DND-41 (cell line): Measurements from ENCODE around the gene EEIG1.

Source experiments
- ATAC-seq: fragments of 200-7000 bp; cut with Tn5 transposase; 3 replicates; pipeline ENCODE4 v1.9.1; 2021; ENCODE audit warnings: low read depth; ENCODE audit not compliant: insufficient read depth
- DNase-seq: peaks from one replicate; pipeline ENCODE4 v3.0.0-alpha.2; 2020
- H2AFZ ChIP-seq: 2 replicates; pipeline ENCODE4 v1.6.0; 2012; ENCODE audit warnings: low read depth, low read length
- H3K27ac ChIP-seq: 2 replicates; pipeline ENCODE4 v1.5.1; 2012; ENCODE audit warnings: low read length, inconsistent platforms
- H3K27me3 ChIP-seq: fragments of 200-600 bp; sonication (generic); 2 replicates; pipeline ENCODE4 v1.6.0; 2012; ENCODE audit warnings: low read length, mild to moderate bottlenecking, inconsistent platforms; ENCODE audit not compliant: insufficient read depth, poor library complexity
- H3K36me3 ChIP-seq: 2 replicates; pipeline ENCODE4 v1.5.1; 2012; ENCODE audit warnings: low read length, inconsistent platforms; ENCODE audit not compliant: insufficient read depth
- H3K4me1 ChIP-seq: 2 replicates; pipeline ENCODE4 v1.5.1; 2012; ENCODE audit warnings: mild to moderate bottlenecking, low read length; ENCODE audit not compliant: insufficient read depth
- H3K4me2 ChIP-seq: 2 replicates; pipeline ENCODE4 v1.6.0; 2012; ENCODE audit warnings: mild to moderate bottlenecking, moderate library complexity, low read length, inconsistent platforms; ENCODE audit not compliant: insufficient read depth
- H3K4me3 ChIP-seq, 2 experiments: fragments of 200-600 bp in 1 of 2; shearing (Covaris generic) in 1 of 2; 2 replicates each; pipeline ENCODE4 v1.5.1; 2012 to 2016; ENCODE audit warnings: inconsistent platforms in 2 of 2, low read length in 2 of 2, mild to moderate bottlenecking in 2 of 2, low read depth in 1 of 2, moderate library complexity in 1 of 2
- H3K79me2 ChIP-seq: 2 replicates; pipeline ENCODE4 v1.6.0; 2012; ENCODE audit warnings: low read length, inconsistent platforms; ENCODE audit not compliant: insufficient read depth
- H3K9ac ChIP-seq: 2 replicates; pipeline ENCODE4 v1.6.0; 2012; ENCODE audit warnings: low read depth, mild to moderate bottlenecking, inconsistent platforms, low read length, moderate library complexity
- H3K9me3 ChIP-seq: 2 replicates; pipeline ENCODE4 v1.5.1; 2012; ENCODE audit warnings: low read length, moderate library complexity, mild to moderate bottlenecking, inconsistent platforms; ENCODE audit not compliant: insufficient read depth, severe bottlenecking
- H4K20me1 ChIP-seq: 2 replicates; pipeline ENCODE4 v1.6.0; 2012; ENCODE audit warnings: low read length; ENCODE audit not compliant: insufficient read depth
- EZH2 ChIP-seq: IDR thresholded peaks from 3 replicates; pipeline ENCODE4 v1.6.1; 2012; ENCODE audit warnings: borderline replicate concordance, low read depth, mild to moderate bottlenecking, moderate library complexity, low read length, inconsistent platforms; ENCODE audit not compliant: severe bottlenecking
- TF ChIP-seq, protein P1 (sequence below): IDR thresholded peaks from 2 replicates; pipeline ENCODE4 v1.5.1; 2012; ENCODE audit warnings: borderline replicate concordance, low read length, moderate library complexity, mild to moderate bottlenecking; ENCODE audit not compliant: poor library complexity, severe bottlenecking; ENCODE audit errors: extremely low read depth

Gene EEIG1

DNA sequence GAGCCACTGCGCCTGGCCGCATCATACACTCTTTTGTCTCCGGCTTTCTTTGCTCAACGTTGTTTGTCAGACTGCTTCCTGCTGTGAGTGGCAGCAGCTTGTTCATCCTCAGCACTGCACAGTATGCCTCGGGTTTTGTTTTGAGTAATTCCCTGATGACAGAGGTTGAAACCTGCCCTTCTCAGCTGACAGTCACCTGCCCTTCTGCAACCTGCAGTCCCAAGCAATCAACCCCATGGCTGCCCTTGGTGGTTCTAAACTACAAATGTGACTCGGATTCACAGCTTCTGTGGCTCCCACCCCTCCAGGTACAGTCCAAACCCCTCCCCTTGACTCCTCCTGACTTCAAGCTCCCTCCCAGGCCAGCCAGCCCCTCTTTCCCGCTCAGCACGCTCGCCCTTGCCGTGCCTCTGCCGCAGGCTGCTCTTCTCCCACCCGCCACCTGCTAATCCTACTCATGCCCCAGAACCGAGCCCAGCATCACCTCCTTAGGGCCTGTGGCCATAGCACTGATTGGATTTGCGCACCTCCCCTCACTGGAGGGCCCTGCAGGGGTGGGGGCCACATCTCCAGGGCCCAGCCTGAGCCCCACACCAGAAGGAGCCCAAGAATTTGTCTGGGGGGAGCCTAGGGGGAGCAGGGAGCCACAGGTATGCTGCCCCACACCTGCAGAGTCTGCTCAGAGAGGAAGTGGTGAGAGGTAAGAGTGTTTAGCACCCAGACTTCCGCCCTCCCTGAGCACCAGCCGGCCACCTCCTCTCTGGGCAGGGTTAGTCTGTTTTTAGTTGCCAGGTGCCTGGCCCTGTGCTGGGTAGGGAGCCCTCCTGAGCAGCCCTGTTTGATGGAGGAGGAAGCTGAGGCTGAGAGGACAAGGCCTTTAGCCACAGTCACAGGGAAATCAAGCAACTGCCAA, 10.1 kb downstream of the EEIG1 start:
- no peaks in the 10 kb centered on the region for H3K9me3 ChIP-seq
- ATAC-seq = 0 out of 3 replicates have a peak, but pooled peaks have one; percentile 29
- H4K20me1 ChIP-seq = peaks cover 62% of the 10 kb centered on the region
- no peak overlapping the region for H3K4me2 ChIP-seq
- H3K27ac ChIP-seq = no peak overlapping the region
- H3K4me3 ChIP-seq = no peak overlapping the region
- H3K36me3 ChIP-seq = no peaks in the 10 kb centered on the region
- H2AFZ ChIP-seq = no peak overlapping the region
- no peaks in the 10 kb centered on the region for H3K4me1 ChIP-seq
- peaks cover 4% of the 10 kb centered on the region for H3K79me2 ChIP-seq
- no peak overlapping the region for H3K9ac ChIP-seq
- no peak for TF ChIP-seq EZH2
- TF ChIP-seq, protein P1, sequence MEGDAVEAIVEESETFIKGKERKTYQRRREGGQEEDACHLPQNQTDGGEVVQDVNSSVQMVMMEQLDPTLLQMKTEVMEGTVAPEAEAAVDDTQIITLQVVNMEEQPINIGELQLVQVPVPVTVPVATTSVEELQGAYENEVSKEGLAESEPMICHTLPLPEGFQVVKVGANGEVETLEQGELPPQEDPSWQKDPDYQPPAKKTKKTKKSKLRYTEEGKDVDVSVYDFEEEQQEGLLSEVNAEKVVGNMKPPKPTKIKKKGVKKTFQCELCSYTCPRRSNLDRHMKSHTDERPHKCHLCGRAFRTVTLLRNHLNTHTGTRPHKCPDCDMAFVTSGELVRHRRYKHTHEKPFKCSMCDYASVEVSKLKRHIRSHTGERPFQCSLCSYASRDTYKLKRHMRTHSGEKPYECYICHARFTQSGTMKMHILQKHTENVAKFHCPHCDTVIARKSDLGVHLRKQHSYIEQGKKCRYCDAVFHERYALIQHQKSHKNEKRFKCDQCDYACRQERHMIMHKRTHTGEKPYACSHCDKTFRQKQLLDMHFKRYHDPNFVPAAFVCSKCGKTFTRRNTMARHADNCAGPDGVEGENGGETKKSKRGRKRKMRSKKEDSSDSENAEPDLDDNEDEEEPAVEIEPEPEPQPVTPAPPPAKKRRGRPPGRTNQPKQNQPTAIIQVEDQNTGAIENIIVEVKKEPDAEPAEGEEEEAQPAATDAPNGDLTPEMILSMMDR = no peak
- H3K27me3 ChIP-seq = no peaks in the 10 kb centered on the region
- DNase-seq = no peak

- H4K20me1 ChIP-seq = peaks cover 57% of the 10 kb centered on the region
- H3K9me3 ChIP-seq = no peaks in the 10 kb centered on the region
- no peak overlapping the region for H3K4me3 ChIP-seq
- H3K9ac ChIP-seq = no peak overlapping the region
- H3K36me3 ChIP-seq = no peaks in the 10 kb centered on the region
- no peak overlapping the region for H3K4me2 ChIP-seq
- peaks cover 4% of the 10 kb centered on the region; the same call in 1 of the 2 replicates for H3K79me2 ChIP-seq
- DNase-seq = no peak
- H3K4me1 ChIP-seq = no peaks in the 10 kb centered on the region
- ATAC-seq = no peak
- no peak for TF ChIP-seq EZH2
- TF ChIP-seq, protein P1 = no peak
- H2AFZ ChIP-seq = no peak overlapping the region
- no peak overlapping the region for H3K27ac ChIP-seq
- no peaks in the 10 kb centered on the region for H3K27me3 ChIP-seq
Measured at GRCh38 chr9:127968700-127969383, 11.9 kb downstream of the EEIG1 start.

DNA sequence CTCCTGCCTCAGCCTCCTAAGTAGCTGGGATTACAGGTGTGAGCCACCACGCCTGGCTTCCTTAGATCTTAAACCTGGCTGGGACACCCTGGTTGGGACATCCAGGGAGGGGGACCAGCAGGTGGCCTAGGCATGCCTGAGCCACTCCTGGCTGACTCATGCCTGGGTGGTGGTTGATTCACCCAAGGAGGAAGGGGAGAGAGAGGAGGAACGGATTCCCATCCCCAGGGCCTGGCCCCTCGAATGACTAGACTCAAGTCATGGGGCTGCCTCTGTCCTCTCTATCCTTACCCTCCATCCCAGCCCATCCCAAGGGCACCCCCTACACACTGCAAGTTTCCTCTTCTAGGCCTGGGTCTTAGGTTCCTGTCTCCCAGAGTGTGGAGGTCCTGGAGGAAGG, 12.7 kb downstream of the EEIG1 start:
- Histone ChIP-seq H3K27me3 (no peaks in the 10 kb centered on the region), H2AFZ (no peak overlapping the region), H3K4me1 (no peaks in the 10 kb centered on the region), H3K4me3 (no peak overlapping the region), H4K20me1 (peaks cover 59% of the 10 kb centered on the region), H3K9me3 (no peaks in the 10 kb centered on the region), H3K36me3 (no peaks in the 10 kb centered on the region), H3K27ac (no peak overlapping the region), H3K4me2 (no peak overlapping the region), H3K79me2 (peaks cover 4% of the 10 kb centered on the region; the same call in 1 of the 2 replicates), H3K9ac (no peak overlapping the region)
- TF ChIP-seq, protein P1 = no peak
- TF ChIP-seq EZH2 = no peak
- DNase-seq = no peak
- ATAC-seq = no peak
